ENCODE measurements around the gene C6orf132.

The C6orf132 gene

DNA sequence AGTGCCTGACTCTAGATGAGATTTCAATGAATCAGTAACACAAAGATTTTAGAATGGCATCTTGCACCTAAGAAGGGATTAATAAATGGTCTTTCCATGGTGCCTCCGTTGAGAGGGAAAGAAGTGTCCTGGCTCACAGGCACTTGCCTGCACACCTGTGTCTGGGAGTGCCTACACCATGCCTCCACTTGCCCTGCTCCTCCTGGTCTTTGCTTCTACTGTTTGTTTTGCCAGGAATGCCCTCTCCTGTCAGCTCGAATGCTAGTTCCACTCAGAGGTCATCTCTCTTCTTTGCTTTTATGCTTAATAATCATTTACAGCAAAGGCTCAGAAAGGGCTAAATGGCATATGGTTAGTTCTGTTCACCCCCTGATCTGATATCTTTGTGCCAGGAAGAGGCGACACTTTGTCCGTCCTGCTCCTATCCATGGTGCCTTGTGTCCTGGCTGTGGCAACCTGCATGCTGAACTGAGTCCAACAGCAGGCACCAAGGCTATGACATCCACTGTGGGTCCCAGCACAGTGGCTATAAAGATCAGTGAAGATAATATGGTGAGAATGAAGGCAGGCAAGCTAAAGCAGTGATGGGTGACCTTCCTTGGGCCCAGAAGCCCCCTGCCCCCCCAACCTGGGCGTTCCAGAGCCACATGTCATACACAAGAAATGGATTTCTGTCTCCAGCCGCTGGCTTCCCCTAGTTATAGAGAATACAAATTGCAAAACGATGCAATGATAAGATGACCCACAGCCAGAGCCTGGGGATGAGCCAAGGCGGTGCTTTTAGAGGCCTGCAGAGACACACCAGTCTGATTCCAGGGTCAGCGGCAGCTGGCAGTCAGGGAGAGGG, 1.4 kb downstream of the C6orf132 start:
- no peaks in the 10 kb centered on the region for H3K9me3 Mint-ChIP-seq
- H3K4me3 Mint-ChIP-seq: peak overlapping the region; percentile 63 to 78 (median 66)
- H3K27ac Mint-ChIP-seq: peak overlapping the region; percentile 18 to 88 (median 39)
- H3K4me1 Mint-ChIP-seq: peaks cover 38% of the 10 kb centered on the region
- peaks cover 37% of the 10 kb centered on the region for H3K27me3 Mint-ChIP-seq (ENCODE audit: low read depth)
- H3K36me3 Mint-ChIP-seq (ENCODE audit: low read depth): no peaks in the 10 kb centered on the region
- TF ChIP-seq, protein P1, sequence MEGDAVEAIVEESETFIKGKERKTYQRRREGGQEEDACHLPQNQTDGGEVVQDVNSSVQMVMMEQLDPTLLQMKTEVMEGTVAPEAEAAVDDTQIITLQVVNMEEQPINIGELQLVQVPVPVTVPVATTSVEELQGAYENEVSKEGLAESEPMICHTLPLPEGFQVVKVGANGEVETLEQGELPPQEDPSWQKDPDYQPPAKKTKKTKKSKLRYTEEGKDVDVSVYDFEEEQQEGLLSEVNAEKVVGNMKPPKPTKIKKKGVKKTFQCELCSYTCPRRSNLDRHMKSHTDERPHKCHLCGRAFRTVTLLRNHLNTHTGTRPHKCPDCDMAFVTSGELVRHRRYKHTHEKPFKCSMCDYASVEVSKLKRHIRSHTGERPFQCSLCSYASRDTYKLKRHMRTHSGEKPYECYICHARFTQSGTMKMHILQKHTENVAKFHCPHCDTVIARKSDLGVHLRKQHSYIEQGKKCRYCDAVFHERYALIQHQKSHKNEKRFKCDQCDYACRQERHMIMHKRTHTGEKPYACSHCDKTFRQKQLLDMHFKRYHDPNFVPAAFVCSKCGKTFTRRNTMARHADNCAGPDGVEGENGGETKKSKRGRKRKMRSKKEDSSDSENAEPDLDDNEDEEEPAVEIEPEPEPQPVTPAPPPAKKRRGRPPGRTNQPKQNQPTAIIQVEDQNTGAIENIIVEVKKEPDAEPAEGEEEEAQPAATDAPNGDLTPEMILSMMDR (IDR thresholded peaks at IDR 0.05; ENCODE audit: unreplicated experiment in 3 of 3): no peak

GRCh38 chr6:42140032-42140431, 2.4 kb downstream of the C6orf132 start:
- peaks cover 33% of the 10 kb centered on the region for H3K27me3 Mint-ChIP-seq (ENCODE audit: low read depth)
- H3K9me3 Mint-ChIP-seq: no peaks in the 10 kb centered on the region
- TF ChIP-seq, protein P1 (IDR thresholded peaks at IDR 0.05; ENCODE audit: unreplicated experiment in 3 of 3): no peak
- H3K27ac Mint-ChIP-seq: peak overlapping the region in 2 of 3 experiments; percentile 23 to 88
- peak overlapping the region; percentile 29 to 34 (median 33) for H3K4me3 Mint-ChIP-seq
- no peaks in the 10 kb centered on the region for H3K36me3 Mint-ChIP-seq (ENCODE audit: low read depth)
- peaks cover 38% of the 10 kb centered on the region for H3K4me1 Mint-ChIP-seq

DNA sequence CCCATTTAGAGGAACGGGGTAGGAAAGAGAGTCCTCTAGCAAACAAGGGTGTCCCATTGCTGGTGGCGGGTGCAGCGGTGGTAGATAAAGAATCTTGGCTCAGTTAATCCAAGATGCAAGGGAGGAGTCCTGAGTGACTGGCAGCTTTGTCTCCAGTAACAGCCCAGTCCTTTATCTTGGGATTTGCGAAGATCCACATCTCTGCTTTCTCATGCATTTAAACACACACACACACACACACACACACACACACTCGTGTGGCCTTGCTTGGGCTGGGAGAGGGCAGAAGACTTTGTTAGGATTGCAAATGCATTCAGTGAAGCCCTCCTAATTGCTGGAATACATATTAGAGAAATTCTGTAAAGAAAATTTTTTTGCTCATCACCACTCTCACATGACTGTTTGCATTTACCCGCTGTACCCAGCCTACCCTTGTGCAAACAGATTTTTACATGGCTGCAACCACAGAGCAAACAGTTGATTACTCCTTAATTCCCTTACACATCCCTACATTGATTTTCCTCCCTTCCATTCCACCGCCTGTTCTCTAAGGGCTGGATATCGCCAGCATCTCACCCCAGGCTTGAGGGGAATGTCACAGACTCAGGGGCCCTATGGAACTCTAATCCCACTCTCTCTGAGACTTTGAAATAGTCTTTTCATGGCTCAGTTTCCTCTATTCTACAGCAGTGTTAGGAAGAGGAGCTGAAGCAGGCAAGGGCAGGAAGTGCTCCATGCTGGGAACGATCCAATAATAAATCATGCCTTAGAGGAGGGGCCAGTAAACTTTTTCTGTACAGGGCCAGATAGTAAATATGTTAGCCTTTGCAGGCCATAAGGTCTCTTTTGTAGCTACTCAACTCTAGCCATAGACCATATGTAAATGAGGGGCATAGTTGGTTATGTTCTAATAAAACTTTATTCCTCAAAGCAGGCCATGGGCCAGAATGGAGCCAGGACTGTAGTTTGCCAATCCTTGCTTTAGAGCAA, 3.5 kb downstream of the C6orf132 start:
- Mint-ChIP-seq H3K36me3 (ENCODE audit: low read depth) (no peaks in the 10 kb centered on the region), H3K4me1 (peaks cover 38% of the 10 kb centered on the region), H3K27me3 (ENCODE audit: low read depth) (peaks cover 28% of the 10 kb centered on the region), H3K4me3 (peak overlapping the region in 2 of 3 experiments; percentile 10 to 33), H3K27ac (peak overlapping the region; percentile 79 to 94 (median 88)), H3K9me3 (no peaks in the 10 kb centered on the region)
- TF ChIP-seq, protein P1 (IDR thresholded peaks at IDR 0.05; ENCODE audit: unreplicated experiment in 3 of 3): no peak

DNA sequence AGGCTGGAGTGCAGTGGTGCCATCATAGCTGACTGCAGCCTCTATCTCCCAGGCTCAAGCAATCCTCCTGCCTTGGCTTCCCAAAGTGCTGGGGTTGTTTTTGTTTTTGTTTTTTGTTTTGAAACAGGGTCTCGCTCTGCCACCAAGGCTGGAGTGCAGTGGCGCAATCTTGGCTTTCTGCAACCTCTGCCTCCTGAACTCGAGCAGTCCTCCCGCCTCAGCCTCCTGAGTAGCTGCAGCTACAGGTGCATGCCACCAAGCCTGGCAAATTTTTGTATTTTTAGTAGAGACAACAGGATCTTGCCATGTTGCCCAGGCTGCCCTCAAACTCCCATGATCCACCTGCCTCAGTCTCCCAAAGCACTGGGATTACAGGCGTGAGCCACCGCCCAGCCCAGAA, 4.2 kb downstream of the C6orf132 start:
- no peaks in the 10 kb centered on the region for H3K9me3 Mint-ChIP-seq
- peak overlapping the region; percentile 79 to 94 (median 88) for H3K27ac Mint-ChIP-seq
- no peaks in the 10 kb centered on the region for H3K36me3 Mint-ChIP-seq (ENCODE audit: low read depth)
- H3K27me3 Mint-ChIP-seq (ENCODE audit: low read depth): peaks cover 23% of the 10 kb centered on the region
- H3K4me1 Mint-ChIP-seq: peaks cover 38% of the 10 kb centered on the region
- TF ChIP-seq, protein P1 (IDR thresholded peaks at IDR 0.05; ENCODE audit: unreplicated experiment in 3 of 3): no peak
- no peak overlapping the region for H3K4me3 Mint-ChIP-seq

- Mint-ChIP-seq H3K9me3 (no peaks in the 10 kb centered on the region), H3K4me3 (no peak overlapping the region), H3K4me1 (peaks cover 38% of the 10 kb centered on the region), H3K36me3 (ENCODE audit: low read depth) (no peaks in the 10 kb centered on the region), H3K27me3 (ENCODE audit: low read depth) (peaks cover 17% of the 10 kb centered on the region), H3K27ac (peak overlapping the region; percentile 31 to 90 (median 76))
- TF ChIP-seq, protein P1 (IDR thresholded peaks at IDR 0.05; ENCODE audit: unreplicated experiment in 3 of 3): no peak
These were observed 5.1 kb downstream of the C6orf132 start for GRCh38 chr6:42137194-42137753.
